KOPT-K1 (cell line): ENCODE data around the gene INPP5B.
"Not testable (repeated sequence)": the region's sequence is repeated elsewhere in the genome, so short reads cannot be mapped to it uniquely, and the experiment has no call there.

Experiments
- H3K27ac ChIP-seq: fragments of 200-600 bp; sonication (generic); 2 replicates; pipeline ENCODE4 v1.5.1; 2016; ENCODE audit warnings: antibody characterized with exemption, mild to moderate bottlenecking, low read depth, low read length; ENCODE audit not compliant: poor library complexity, severe bottlenecking
- H3K36me3 ChIP-seq: fragments of 200-600 bp; sonication (generic); 2 replicates; pipeline ENCODE4 v1.5.1; 2017; ENCODE audit warnings: antibody characterized with exemption, mild to moderate bottlenecking, low read length, moderate library complexity; ENCODE audit not compliant: insufficient read depth
- H3K9me3 ChIP-seq: fragments of 200-600 bp; sonication (generic); 2 replicates; pipeline ENCODE4 v1.5.1; 2017; ENCODE audit warnings: antibody characterized with exemption, low read length, mild to moderate bottlenecking; ENCODE audit not compliant: insufficient read depth, poor library complexity, severe bottlenecking

The INPP5B gene

DNA sequence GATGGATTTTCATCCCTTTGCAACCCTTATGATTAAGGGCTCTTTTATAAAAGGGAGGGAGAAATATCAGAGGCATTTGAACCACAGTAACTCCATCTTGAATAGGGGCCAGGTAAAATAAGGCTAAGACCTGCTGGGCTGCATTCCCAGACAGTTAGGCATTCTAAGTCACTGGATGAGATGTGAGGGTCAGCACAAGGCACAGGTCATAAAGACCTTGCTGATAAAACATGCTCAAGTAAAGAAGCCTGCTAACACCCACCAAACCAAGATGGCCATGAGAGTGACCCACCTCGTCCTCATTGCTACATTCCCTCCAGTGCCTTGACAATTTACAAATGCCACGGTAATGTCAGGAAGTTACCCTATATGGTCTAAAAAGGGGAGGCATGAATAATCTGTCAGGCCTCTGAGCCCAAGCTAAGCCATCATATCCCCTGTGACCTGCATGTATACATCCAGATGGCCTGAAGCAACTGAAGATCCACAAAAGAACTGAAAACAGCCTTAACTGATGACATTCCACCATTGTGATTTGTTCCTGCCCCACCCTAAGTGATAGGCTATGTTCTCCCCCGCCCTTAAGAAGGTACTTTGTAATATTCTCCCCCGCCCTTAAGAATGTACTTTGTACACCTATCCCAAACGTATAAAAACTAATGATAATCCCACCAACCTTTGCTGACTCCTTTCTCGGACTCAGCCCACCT, 39.3 kb downstream of the INPP5B start:
- H3K36me3 ChIP-seq, H3K27ac ChIP-seq: not testable (repeated sequence)
- peaks cover 31% of the 10 kb centered on the region for H3K9me3 ChIP-seq

DNA sequence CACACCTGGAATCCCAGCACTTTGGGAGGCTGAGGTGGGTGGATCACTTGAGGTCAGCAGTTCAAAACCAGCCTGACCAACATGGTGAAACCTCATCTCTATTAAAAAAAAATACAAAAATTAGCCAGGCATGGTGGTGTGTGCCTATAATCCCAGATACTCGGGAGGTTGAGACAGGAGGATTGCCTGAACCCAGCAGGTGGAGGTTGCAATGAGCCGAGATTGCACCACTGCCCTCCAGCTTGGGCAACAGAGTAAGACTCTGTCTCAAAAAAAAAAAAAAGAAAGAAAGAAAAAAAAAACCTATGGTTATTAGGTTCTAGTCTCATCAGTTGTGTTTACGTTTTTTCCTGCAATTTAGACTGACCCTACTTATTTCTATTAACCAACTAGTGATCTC, 40.3 kb downstream of the INPP5B start:
- H3K27ac ChIP-seq, H3K36me3 ChIP-seq: not testable (repeated sequence)
- peaks cover 31% of the 10 kb centered on the region for H3K9me3 ChIP-seq

DNA sequence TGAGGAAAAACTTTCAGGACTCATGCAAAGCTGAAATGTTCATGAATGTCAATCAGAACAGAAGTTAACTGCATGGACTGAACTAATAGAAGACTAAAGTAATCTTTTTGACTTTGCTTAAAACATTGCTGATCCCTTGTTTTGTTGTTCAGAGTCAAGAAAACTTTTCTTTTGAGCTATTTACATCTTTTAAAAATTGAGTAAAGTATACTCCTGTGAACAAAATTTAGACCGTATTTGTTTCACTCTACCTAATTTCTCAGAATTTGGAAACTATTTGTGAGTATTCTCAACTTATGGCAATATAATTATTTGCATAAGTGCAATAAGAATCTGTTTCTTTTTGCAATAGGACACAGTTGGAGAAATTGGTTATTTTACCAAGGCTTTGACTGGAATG, 41.1 kb downstream of the INPP5B start:
- Histone ChIP-seq H3K36me3 (no peaks in the 10 kb centered on the region), H3K9me3 (peaks cover 31% of the 10 kb centered on the region), H3K27ac (no peak overlapping the region)

DNA sequence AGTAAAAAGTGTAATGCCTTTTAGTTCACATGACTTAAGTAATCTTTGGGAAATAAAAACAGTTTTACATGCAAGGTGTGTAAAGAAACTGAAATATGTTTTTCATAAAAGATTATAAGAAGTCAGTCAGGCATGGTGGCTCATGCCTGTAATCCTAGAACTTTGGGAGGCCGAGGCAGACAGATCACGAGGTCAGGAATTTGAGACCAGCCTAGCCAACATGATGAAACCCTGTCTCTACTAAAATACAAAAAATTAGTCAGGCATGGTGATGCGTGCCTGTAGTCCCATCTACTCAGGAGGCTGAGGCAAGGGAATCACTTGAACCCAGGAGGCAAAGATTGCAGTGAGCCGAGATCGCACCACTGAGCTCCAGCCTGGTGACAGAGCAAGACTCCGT, 42.9 kb downstream of the INPP5B start:
- H3K36me3 ChIP-seq = not testable (repeated sequence)
- H3K9me3 ChIP-seq = peaks cover 31% of the 10 kb centered on the region

DNA sequence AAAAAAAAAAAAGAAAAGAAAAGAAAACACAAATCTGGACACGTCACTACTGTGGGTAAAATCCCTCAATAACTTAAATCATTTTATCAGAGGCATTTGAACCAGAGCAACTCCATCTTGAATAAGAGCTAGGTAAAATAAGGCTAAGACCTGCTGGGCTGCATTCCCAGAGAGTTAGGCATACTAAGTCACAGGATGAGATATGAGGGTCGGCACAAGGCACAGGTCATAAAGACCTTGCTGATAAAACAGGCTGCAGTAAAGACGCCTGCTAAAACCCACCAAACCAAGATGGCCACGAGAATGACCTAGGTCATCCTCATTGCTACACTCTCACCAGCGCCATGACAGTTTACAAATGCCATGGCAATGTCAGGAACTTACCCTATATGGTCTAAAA, 43.9 kb downstream of the INPP5B start:
- H3K27ac ChIP-seq = no peak overlapping the region
- H3K9me3 ChIP-seq = peaks cover 31% of the 10 kb centered on the region
- no peaks in the 10 kb centered on the region for H3K36me3 ChIP-seq

More for the DNA sequence above, 42.9 kb downstream of the INPP5B start:
- not testable (repeated sequence) for H3K27ac ChIP-seq

DNA sequence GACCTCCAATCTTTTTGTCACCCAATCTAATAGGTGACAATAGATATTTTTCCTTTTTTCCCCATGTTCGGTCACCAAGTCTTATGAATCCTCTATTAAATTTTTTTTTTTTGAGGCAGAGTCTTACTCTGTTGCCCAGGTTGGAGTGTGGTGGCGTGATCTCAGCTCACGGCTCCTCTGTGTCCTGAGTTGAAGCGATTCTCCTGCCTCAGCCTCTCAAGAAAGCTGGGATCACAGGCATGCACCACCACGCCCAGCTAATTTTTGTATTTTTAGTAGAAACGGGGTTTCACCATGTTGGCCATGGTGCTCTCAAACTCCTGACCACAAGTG, 45.0 kb downstream of the INPP5B start:
- peaks cover 23% of the 10 kb centered on the region for H3K9me3 ChIP-seq
- no peak overlapping the region for H3K27ac ChIP-seq
- no peaks in the 10 kb centered on the region for H3K36me3 ChIP-seq

DNA sequence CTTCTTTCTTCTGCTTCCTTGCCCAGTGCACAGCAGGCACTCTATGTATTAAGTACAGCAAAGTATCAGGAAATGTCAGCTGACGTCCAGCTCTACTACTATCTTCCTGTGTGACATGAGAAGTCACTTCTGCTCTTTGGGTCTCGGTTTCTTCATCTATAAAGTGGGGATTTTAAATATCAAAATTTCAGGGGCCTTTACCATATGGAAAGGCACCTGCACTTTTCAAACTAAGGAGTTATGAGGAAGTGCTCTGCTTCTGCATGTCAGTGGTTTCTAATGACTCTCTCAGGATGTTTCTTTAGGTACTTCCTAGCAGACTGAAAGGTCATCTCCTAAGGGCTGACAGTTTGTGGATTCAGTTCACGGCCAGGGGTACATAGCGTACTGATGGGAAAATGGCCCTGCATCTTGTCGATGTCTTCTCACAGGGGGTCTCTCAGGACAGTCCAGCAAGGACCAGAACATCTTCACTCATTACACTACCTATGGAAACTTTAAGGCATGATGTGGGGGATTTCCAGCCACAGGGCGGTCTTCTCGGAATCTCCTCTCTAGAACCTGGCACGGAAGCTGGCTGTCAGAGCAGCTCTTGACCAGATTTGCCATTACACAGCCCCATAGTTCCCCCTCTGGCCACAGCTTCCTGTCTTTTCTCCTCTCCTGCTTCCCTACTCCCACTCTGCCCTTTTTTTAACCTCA, 45.5 kb downstream of the INPP5B start:
- H3K36me3 ChIP-seq = no peaks in the 10 kb centered on the region
- H3K9me3 ChIP-seq = peaks cover 18% of the 10 kb centered on the region
- no peak overlapping the region for H3K27ac ChIP-seq

DNA sequence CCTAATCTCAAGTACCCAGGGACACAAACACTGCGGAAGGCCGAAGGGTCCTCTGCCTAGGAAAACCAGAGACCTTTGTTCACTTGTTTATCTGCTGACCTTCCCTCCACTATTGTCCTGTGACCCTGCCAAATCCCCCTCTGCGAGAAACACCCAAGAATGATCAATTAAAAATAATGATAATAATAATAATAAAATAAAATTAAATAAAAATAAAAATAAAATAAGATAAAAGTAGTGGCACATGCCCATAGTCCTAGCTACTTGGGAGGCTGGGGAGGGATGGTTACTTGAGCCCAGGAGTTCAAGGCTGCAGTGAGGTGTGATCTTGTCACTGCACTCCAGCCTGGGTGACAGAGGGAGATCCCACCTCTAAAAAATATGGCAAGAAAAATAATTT, 49.3 kb downstream of the INPP5B start:
- not testable (repeated sequence) for H3K36me3 ChIP-seq, H3K27ac ChIP-seq, H3K9me3 ChIP-seq

DNA sequence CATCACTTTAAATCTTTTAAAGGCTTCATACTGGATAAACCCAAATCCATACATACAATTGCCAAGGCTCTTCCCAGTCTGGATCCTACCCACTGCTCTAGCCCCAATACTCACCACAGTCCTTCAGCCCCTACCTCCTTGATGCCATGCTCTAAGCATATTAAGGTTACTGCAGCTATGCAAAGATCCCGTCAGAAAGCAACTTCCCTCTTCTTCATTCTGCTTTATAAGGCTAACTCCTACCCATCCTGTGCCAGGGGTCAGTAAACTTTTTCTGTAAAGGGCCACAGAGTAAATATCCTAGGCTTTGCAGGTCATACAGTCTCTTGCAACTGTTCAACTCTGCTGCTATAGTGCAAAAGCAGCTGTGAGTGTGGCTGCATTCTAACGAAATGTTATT, 53.2 kb downstream of the INPP5B start:
- H3K27ac ChIP-seq = no peak overlapping the region
- peaks cover 14% of the 10 kb centered on the region for H3K36me3 ChIP-seq
- no peaks in the 10 kb centered on the region for H3K9me3 ChIP-seq

DNA sequence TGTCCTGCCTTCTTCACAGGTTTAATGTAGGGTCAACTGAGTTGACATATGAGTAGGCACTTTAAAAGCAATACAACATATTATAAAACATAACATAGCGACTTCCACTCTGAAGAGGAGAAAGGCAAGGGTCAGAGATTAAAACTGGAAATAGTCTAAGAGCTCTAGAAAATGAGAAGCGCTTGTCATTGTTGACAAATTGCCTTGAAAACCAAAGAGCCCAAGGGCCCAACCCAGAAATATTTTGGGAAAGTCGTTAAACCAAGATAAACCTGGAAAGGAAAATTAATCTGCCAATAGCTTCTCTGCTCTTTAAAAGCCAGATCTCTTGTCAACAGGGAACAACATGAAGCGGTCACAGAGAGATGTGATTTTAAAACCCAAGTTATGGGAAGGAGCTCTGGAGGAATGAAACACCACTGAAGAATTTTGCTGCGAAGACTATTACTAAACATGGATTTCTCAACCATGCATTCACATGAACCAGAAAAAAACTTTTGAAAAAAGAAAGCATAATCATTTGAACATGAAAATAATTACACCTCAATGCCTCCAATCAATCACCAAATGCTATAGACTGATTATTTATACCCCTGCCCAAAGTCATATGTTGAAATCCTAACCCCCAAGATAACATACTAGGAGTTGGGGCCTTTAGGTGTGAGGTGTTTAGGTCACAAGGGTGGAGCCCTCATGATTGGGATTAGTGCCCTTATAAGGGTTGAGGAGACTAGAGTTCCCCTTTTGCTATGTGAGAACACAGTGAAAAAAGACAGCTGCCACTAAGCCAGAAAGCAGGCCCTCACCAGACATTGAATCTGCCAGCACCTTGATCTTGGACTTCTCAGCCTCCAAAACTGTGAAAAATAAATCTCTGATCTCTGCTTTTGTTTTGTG, 54.5 kb downstream of the INPP5B start:
- Histone ChIP-seq H3K27ac (no peak overlapping the region), H3K36me3 (peaks cover 27% of the 10 kb centered on the region), H3K9me3 (no peaks in the 10 kb centered on the region)

DNA sequence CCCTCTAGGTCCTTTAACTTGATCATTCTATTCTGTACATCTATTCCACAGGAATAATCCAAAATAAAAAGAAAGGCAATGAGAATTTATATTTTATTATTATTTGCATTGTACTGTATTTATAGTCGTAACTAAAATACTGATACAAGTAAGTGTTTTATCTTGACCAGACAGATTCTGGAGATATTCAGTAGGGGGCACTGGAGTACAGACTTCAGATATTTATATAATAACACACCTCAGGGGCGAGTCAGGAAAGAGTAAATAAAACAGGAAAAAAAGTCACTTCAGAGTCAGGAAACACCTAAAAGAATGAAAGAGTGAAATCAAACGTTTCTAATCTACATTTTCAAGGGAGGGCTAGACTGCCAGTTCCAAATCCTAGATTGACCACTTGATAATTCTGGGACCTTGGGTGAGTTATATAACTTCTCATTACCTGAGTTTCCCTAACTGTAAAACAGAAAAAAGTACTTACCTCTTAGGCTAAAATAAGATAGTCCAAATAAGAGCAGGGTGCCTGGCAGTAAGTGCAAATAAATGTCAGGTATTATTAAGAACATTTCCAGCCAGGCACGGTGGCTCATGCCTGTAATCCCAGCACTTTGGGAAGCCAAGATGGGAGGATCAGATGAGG, 56.4 kb downstream of the INPP5B start:
- no peak overlapping the region for H3K27ac ChIP-seq

DNA sequence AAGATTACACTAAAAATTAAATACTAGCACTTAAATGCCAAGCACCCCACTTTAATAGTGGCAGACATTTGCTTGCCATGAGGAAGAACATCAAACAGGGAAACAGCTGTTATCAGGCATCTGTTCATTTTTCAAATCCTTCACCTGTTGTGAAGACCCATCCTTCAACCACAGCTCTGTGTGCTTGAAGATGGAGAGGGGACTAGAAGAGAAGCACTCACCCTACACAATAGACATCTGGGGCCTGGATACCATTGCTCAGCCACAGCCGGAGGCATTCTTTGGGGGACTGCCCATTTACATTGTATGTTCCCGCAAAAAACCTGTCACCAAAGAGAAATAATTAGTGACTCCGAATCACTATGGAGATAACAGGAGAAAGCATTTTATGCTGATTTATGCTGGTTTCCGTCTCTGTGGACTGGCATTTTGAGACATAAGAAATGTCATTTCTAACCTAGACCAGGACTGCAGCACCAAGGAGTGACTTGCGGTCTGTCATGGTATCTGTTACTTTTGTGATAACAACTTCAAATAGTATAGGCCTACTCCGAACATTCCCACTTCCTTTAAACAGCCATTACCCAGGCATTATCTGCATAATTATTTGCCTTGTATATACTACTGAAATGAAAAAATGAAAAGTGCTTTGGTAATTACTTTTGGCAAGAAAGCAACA, 58.7 kb downstream of the INPP5B start:
- no peak overlapping the region for H3K27ac ChIP-seq
- no peaks in the 10 kb centered on the region for H3K9me3 ChIP-seq
- peaks cover 60% of the 10 kb centered on the region for H3K36me3 ChIP-seq

More for the DNA sequence above, 56.4 kb downstream of the INPP5B start:
- no peaks in the 10 kb centered on the region for H3K9me3 ChIP-seq
- peaks cover 45% of the 10 kb centered on the region for H3K36me3 ChIP-seq

DNA sequence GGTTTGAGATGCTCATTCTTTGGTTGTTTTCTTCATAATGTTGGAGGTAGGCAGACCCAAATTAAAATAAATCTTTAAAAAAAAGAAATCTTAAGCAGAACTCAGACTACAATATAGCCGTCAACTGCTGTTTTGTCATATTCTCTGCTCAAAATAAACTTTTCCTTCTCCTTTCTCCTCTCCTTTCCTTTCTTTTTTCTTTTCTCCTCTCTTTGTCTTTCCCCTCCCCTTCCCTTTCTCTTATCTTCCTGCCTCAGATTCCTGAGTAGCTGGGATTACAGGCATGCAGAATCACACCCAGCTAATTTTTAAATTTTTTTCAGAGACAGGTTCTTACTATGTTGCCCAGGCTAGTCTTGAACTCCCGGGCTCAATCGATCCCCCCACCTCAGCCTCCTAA, 62.7 kb downstream of the INPP5B start:
- no peak overlapping the region for H3K27ac ChIP-seq
- H3K36me3 ChIP-seq = peaks cover 85% of the 10 kb centered on the region
- no peaks in the 10 kb centered on the region for H3K9me3 ChIP-seq

DNA sequence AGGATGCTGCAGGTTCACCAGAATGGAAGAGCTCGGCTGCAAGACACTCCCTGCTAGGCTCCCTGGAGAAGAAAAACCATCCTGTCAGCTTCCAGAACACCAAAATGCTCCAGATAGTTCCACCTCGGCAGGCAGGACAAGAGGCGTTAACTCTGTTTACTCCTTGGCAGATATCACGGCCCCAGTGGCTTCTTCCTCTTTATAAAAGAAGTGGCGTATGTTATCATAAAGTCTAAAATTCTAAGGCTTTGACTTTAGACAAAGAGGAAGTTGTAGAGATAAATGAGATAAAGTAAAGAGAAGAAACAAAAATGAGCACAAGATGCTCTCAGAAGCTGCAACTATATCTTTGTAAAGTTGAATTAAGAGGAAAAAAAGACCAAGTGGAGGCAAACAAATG, 63.2 kb downstream of the INPP5B start:
- peaks cover 83% of the 10 kb centered on the region for H3K36me3 ChIP-seq
- no peak overlapping the region for H3K27ac ChIP-seq
- no peaks in the 10 kb centered on the region for H3K9me3 ChIP-seq
